Stimulated activated naive CD4-positive, alpha-beta T cell (primary cell): Measurements from ENCODE around the gene LEKR1.
"Not testable (repeated sequence)": the region's sequence is repeated elsewhere in the genome, so short reads cannot be mapped to it uniquely, and the experiment has no call there.

Source experiments
- DNase-seq, 6 experiments: peaks; one replicate each; lab custom pipeline; 2025; lab: John Stamatoyannopoulos, UW

LEKR1 gene

GRCh38 chr3:156836701-156837100 lies 10.5 kb downstream of the LEKR1 start:
- no peak for DNase-seq

GRCh38 chr3:156837115-156837514 lies 11.0 kb downstream of the LEKR1 start:
- no peak for DNase-seq

- no peak for DNase-seq
Observed at GRCh38 chr3:156838035-156838434, 11.9 kb downstream of the LEKR1 start.

- no peak for DNase-seq
Observed at GRCh38 chr3:156840826-156841689, 14.9 kb downstream of the LEKR1 start.

GRCh38 chr3:156843071-156843808 lies 17.1 kb downstream of the LEKR1 start:
- DNase-seq, result no peak

GRCh38 chr3:156847752-156848448 lies 21.7 kb downstream of the LEKR1 start:
- no peak for DNase-seq

- no peak for DNase-seq
Observed at GRCh38 chr3:156859578-156859977, 33.4 kb downstream of the LEKR1 start.

GRCh38 chr3:156860873-156861272 lies 34.7 kb downstream of the LEKR1 start:
- DNase-seq, result no peak

GRCh38 chr3:156862338-156862737 lies 36.2 kb downstream of the LEKR1 start:
- DNase-seq, result no peak

GRCh38 chr3:156865732-156866131 lies 39.6 kb downstream of the LEKR1 start:
- no peak for DNase-seq

GRCh38 chr3:156867174-156867573 lies 41.0 kb downstream of the LEKR1 start:
- DNase-seq, result no peak

GRCh38 chr3:156867920-156868319 lies 41.8 kb downstream of the LEKR1 start:
- no peak for DNase-seq

- no peak for DNase-seq
Observed at GRCh38 chr3:156873906-156874305, 47.8 kb downstream of the LEKR1 start.

GRCh38 chr3:156879491-156879890 lies 53.3 kb downstream of the LEKR1 start:
- DNase-seq, result not testable (repeated sequence)

- no peak for DNase-seq
Observed at GRCh38 chr3:156885761-156886160, 59.6 kb downstream of the LEKR1 start.

- DNase-seq, result no peak
Observed at GRCh38 chr3:156888176-156888575, 62.0 kb downstream of the LEKR1 start.

- DNase-seq, result no peak
Observed at GRCh38 chr3:156888576-156888975, 62.4 kb downstream of the LEKR1 start.

- DNase-seq, result no peak
Observed at GRCh38 chr3:156892701-156893100, 66.5 kb downstream of the LEKR1 start.

GRCh38 chr3:156895374-156895773 lies 69.2 kb downstream of the LEKR1 start:
- DNase-seq, result not testable (repeated sequence)

- not testable (repeated sequence) for DNase-seq
Observed at GRCh38 chr3:156897851-156898250, 71.7 kb downstream of the LEKR1 start.

GRCh38 chr3:156898296-156898880 lies 72.2 kb downstream of the LEKR1 start:
- no peak for DNase-seq

GRCh38 chr3:156899951-156900350 lies 73.8 kb downstream of the LEKR1 start:
- no peak for DNase-seq
